GM19467 (cell line): Measurements from ENCODE around the gene SMAP1.

Experiments used
- ATAC-seq: cut with Tn5 transposase; IDR thresholded peaks from one replicate; pipeline ENCODE4 v1.9.1; 2021; ENCODE audit warnings: mild to moderate bottlenecking, moderate library complexity; ENCODE audit not compliant: unreplicated experiment

The SMAP1 gene

DNA sequence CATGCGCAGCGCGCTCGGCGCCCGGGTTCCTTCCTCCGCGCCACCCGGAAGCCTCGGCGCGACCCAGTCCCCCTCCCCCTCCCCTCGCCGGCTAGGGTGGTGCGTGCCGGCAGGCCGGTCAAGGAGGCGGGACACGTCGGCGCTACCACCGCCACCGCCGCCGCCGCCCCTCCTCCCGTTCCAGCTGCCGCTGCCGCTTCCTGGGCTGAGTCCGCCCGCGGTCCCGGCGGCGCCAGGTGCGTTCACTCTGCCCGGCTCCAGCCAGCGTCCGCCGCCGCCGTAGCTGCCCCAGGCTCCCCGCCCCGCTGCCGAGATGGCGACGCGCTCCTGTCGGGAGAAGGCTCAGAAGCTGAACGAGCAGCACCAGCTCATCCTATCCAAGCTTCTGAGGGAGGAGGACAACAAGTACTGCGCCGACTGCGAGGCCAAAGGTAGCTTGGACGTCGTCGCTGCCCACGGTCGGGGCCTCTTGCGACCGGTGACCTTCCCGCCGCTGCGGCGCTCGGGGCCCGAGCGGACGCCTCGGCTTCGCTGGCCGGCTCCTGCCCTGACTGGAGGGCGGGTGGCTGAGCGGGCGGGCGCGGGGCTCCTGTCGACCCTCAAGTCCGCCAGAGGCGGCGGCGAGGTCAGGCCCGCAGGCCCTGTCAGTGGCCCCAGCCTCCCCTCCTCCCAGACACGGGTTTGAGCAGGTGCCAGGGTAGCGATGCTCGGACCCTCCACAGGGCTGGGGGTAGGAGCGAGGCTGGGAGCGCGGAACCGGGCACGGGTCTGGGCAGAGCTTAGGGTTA, at the start of gene SMAP1:
Gene SMAP1, plus strand, starts transcription at position 173 of the 788 bp plus-strand sequence. Its CDS starts 141 bp downstream, at position 314.
- peak; percentile 88 for ATAC-seq

GRCh38 chr6:70620746-70621145, 46.9 kb upstream of the SMAP1 start:
- no peak for ATAC-seq

GRCh38 chr6:70622461-70622860, 45.2 kb upstream of the SMAP1 start:
- ATAC-seq, result no peak

DNA sequence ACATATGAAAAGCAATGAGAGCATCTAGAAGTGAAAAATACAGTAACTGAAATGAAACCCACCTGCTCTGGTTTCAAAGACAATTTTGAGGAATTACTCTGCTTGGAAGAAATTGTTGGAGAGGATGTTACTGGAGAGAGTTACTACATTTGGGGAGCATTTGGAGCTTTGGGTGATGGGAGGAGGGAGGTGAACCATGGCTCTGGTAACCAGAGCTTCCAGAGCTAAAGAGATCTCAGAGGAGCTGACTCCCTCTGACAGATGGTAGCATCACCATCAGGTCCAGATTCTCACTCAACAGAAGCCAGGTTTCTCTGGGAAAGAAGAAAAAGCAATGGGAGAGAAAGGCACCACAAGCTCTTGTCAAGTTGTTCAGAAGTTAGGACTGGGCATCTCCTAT, 42.2 kb upstream of the SMAP1 start:
- no peak for ATAC-seq

GRCh38 chr6:70627500-70628254, 40.0 kb upstream of the SMAP1 start:
- no peak for ATAC-seq

DNA sequence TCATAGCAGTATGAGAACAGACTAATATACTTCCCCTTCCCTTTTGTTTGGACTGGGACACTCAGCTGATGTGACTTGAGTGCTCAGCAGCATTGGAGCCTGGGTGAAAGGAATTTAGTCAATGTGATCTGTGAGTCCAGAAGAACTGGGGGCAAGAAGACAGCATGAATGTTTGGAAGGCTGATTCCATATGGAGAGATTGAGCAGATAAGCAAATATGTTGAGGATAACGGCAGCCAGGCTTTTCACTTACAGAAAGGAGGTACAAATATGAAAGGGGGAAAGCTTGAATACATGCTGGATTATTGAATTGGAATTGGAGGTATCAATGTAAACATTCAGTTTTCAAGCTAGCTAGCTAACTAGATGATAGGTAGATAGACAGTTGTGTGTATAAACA, 37.8 kb upstream of the SMAP1 start:
- no peak for ATAC-seq

DNA sequence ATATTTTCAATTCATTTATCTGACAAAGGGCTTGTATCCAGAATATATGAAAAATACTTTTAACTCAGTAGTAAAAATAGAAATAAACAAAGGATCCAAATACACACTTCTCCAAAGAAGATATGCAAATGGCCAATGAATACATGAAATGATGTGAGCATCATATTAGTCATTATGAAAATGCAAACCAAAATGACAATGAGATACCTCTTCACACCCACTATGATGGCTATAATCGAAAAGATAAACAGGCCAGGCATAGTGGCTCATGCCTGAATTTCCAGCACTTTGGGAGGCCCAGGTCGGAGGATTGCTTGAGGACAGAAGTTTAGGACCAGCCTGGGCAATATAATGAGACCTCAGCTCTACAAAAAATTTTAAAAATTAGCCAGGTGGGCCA, 33.8 kb upstream of the SMAP1 start:
- no peak for ATAC-seq

DNA sequence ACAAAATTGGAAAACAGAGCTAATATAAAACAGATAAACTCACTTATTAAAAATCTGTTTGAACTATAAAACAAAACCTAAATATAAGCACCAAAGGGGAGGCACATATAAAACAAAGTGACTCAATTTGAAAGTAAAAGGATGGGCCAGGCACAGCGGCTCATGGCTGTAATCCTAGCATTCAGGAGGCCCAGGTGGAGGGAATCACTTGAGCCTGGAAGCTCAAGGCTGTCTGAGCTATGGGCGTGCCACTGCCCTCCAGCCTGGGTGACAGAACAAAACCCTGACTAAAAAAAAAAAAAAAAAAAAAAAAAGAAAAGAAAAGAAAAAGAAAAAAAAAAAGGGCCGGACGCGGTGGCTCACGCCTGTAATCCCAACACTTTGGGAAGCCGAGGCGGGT, 31.1 kb upstream of the SMAP1 start:
- no peak for ATAC-seq

- ATAC-seq, result no peak
These were observed 29.2 kb upstream of the SMAP1 start for GRCh38 chr6:70638468-70638867.

GRCh38 chr6:70651326-70651905, 16.3 kb upstream of the SMAP1 start:
- ATAC-seq, result peak; percentile 74

DNA sequence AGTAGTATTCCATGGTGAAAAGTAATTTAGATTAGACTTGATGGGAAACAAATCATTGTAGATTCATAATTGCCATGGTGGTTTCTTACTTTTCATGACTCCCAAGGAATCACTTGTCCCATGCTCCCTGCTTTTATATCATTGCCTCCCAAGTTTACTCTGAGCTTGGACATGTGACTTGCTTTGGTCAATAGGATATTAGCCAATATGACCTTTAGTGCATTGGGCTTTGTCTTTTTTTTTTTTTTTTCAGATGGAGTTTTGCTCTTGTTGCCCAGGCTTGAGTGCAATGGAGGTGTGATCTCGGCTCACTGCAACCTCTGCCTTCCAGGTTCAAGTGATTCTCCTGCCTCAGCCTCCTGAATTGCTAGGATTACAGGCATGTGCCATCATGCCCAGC, 15.5 kb upstream of the SMAP1 start:
- ATAC-seq, result no peak

GRCh38 chr6:70657706-70658105, 10.0 kb upstream of the SMAP1 start:
- ATAC-seq, result no peak

GRCh38 chr6:70663881-70664466, 3.7 kb upstream of the SMAP1 start:
- ATAC-seq, result no peak

DNA sequence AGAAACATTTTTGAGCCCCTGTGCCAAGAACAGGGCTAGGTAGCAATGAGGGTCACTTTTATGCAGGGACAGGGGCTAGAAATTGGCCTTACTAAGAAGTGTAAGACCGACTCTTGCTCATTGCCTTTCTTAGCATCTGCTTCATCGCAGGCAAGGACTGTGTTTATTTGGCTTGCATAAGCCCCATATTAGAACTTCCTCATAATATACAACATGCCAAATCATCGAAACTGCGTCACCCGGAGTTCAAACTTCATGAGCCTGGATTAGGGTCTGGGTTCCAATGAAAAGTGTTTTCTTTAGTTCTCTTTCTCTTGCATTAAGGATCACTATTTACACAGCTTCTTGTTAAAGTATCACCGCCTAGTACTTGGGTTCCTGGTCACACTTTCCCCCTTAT, 977 bp upstream of the SMAP1 start:
- no peak for ATAC-seq

GRCh38 chr6:70667256-70667710, 400 bp upstream of the SMAP1 start:
- ATAC-seq, result no peak

- ATAC-seq, result no peak
These were observed 773 bp downstream of the SMAP1 start for GRCh38 chr6:70668499-70668812.

DNA sequence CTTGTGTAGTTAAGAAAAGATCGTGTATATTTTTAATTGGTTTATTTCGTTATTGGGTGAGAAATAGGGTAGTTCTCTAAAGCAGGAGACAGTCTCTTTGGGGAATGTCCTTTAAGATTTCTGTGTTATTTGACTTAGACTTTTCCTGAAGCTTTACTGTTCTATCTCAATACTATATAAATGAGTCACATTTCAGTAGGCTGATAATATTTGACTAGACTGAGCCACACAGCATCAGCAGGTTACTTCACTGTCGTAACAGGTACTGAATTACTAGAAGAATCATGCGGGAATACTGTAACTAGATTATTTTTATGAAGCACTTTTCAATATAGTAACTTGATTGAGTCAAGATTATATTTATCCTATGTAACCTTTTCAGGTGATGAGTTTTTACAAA, 1.4 kb downstream of the SMAP1 start:
- no peak for ATAC-seq

DNA sequence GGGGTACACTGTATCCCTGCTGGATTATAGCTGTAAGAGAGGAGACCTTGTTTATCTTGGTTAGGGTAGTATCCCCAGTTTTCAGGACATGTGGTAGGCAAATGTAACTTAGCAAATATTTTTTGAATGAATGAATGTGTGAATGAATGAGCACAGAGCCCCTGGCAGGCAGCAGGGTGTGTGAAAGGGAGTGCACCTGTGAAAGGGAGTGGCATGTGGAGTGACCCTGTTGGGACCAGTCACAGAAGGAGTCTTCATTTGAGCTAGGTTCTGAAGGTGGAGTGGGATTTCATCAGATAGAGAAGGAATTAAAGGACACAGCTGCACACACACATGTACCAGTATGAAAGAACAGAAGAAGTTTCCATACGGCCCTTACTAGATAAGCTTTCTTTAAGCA, 4.9 kb downstream of the SMAP1 start:
- ATAC-seq, result no peak

- ATAC-seq, result no peak
These were observed 5.4 kb downstream of the SMAP1 start for GRCh38 chr6:70673054-70673453.

DNA sequence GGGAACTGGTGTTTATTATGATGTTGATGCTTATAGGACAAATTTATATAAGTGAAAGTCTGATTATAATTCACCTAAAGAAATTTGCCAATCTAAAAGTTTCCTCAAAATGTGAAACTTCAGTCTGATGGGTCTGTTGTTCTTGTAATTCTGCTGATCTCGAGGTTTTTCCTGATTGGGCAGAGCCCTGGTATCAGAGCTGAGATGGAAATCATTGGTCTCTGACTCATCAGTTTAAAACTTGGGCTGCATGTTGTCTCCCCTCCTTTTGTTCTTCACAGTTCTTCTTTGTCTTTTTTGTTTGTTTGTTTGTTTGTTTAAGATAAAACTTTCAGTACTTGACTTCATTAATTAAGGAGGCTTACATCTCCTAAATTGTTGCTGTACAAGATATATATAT, 5.9 kb downstream of the SMAP1 start:
- ATAC-seq, result no peak

DNA sequence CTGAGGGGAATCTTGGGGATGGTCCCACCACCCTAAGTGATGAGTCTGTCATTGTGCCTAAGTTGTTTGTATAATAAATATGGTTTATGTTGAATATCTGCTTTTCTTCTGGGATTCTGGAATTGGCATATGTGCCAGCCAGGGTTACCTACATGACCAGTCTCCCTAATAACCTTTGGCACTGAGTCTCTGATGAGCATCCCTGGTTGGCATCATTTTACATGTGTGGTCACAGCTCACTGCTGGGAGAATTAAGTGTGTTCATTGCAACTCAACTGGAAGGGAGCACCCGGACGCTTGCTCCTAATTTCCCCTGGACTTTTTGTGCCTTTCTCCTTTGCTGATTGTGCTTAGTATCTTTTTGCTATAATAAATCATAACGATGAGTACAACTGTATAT, 8.1 kb downstream of the SMAP1 start:
- no peak for ATAC-seq

- ATAC-seq, result no peak
These were observed 9.1 kb downstream of the SMAP1 start for GRCh38 chr6:70676821-70677220.
